ENCODE data around the gene CNTN5. TPM values are rescaled to one million over a fixed set of nuclear protein-coding genes. Genes with fewer than 3 reads are reported as not detected.

Gene CNTN5
- total RNA-seq, 1 experiment from 2014 or later: not detected

DNA sequence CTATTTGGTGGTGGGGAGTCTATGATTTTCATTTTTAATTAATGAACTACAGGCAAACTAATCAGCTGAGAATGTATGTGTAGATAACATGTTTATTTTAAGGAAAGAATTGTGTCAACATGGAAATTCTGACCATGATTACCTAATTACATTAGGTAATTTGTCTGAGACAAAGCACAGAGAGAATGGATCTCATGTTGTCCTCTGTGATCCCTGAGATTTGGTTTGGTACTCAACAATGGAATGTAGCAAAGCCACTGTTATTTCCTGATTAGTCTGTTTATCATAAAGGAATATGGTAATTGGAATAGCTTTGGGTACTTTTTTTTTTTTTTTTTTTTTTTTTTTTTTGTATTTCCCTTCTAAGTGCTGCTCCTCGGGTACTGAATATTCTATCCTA is 947.6 kb downstream of the CNTN5 start:
- no peak overlapping the region for H2BK15ac ChIP-seq (ENCODE audit: low read depth, low read length)
- no peak overlapping the region for H3T11ph ChIP-seq (ENCODE audit: low read length)
- H3K4me1 ChIP-seq (ENCODE audit: insufficient read depth, low read length): no peaks in the 10 kb centered on the region
- no peak overlapping the region for H2BK5ac ChIP-seq (ENCODE audit: insufficient read length, low read length)
- no peak overlapping the region for H4K8ac ChIP-seq (replicated peaks; ENCODE audit: insufficient read length, low read depth, low read length)
- H3K23me2 ChIP-seq (ENCODE audit: insufficient read length, low read depth, low read length, poor library complexity, severe bottlenecking): no peaks in the 10 kb centered on the region
- no peak overlapping the region for H3K18ac ChIP-seq (ENCODE audit: insufficient read length, low read depth, low read length)
- no peak overlapping the region for H2AFZ ChIP-seq (ENCODE audit: low read length)
- H4K20me1 ChIP-seq (ENCODE audit: control insufficient read depth, insufficient read depth, insufficient read length): no peaks in the 10 kb centered on the region
- no peak overlapping the region for H3K9ac ChIP-seq (ENCODE audit: extremely low read depth, insufficient read length, low read length)
- no peak overlapping the region for H3K56ac ChIP-seq (ENCODE audit: insufficient read length, low read depth, low read length)
- Mint-ChIP-seq H3K27me3 (ENCODE audit: low read depth) (no peaks in the 10 kb centered on the region; the same call in 1 of the 2 replicates), H3K27ac (no peak overlapping the region), H3K36me3 (ENCODE audit: insufficient read depth in 1 of 3, low read depth in 3 of 3) (no peaks in the 10 kb centered on the region; a peak in 1 of 7 replicates), H3K9me3 (peaks cover 1% of the 10 kb centered on the region in 2 experiments; a peak in 4 of 5 replicates), H3K4me3 (no peak overlapping the region), H3K4me1 (no peaks in the 10 kb centered on the region)
- no CpG with 5 or more reads among the region's 1 CpG for WGBS (ENCODE audit: extremely low coverage, insufficient read length, low lambda C conversion rate)
- no peak overlapping the region for H3K14ac ChIP-seq (ENCODE audit: insufficient read depth, low read length)
- TF ChIP-seq CTCF (conservative IDR thresholded peaks at IDR 0.05): no peak
- no peak overlapping the region for H2BK20ac ChIP-seq (ENCODE audit: low read depth, low read length, poor library complexity, severe bottlenecking)
- no peak for DNase-seq
- no peaks in the 10 kb centered on the region for H3K79me2 ChIP-seq (ENCODE audit: insufficient read depth, low read length)
- H3K4ac ChIP-seq (ENCODE audit: low read depth, low read length): no peak overlapping the region
- H3K23ac ChIP-seq (ENCODE audit: insufficient read length, low read depth, low read length): no peak overlapping the region
- H3K4me2 ChIP-seq (ENCODE audit: insufficient read depth, insufficient read length, low read length): no peak overlapping the region
- no peak overlapping the region for H2BK12ac ChIP-seq (ENCODE audit: insufficient read length, low read depth, low read length)
- H3K27me3 ChIP-seq (ENCODE audit: insufficient read depth, low read length): no peaks in the 10 kb centered on the region
- no peak overlapping the region for H3K27ac ChIP-seq (ENCODE audit: insufficient read length, low read depth, low read length)
- H2AK5ac ChIP-seq (ENCODE audit: insufficient read length, low read length): no peak overlapping the region
- H3K9me3 ChIP-seq (ENCODE audit: control insufficient read depth, low read depth, low read length): no peaks in the 10 kb centered on the region
- H4K91ac ChIP-seq (ENCODE audit: insufficient read length, low read depth, low read length): no peak overlapping the region
- no peak overlapping the region for H2BK120ac ChIP-seq (ENCODE audit: low read depth, low read length, poor library complexity, severe bottlenecking)
- no peaks in the 10 kb centered on the region for H3K79me1 ChIP-seq (ENCODE audit: insufficient read depth, low read depth, low read length, poor library complexity, severe bottlenecking)
- H4K5ac ChIP-seq (ENCODE audit: insufficient read length, low read depth, low read length): no peak overlapping the region
